ENCODE results near the gene MUCL3.

MUCL3 gene

DNA sequence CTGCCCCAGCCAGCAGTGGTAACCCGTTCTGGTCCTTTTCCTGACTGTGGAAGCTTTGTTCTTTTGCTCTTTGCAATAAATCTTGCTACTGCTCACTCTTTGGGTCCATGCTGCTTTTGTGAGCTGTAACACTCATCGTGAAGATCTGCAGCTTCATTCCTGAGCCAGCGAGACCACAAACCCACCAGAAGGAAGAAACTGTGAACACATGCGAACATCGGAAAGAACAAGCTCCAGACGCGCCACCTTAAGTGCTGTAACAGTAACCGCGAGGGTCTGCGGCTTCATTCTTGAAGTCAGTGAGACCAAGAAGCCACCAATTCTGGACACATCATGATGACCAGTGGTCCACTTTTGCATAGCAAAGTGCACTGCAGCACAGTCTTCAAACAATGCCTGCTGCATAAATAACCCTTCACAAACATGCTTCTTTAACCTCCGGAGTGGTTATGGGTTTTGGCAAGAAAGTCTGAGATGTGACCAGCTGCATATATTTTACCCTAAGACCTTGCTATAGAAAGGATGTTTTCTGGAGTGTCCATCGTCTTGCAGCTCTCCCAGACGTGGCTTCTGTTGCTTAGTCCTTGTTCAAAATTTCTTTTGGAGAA, 60.6 kb downstream of the MUCL3 start:
- WGBS, 2 experiments (ENCODE audit: insufficient coverage in 2 of 2) = 91 to 97% methylated on average over 11 to 12 of the region's 13 CpGs
- Histone ChIP-seq H3K27ac (ENCODE audit: low read depth, low read length, severe bottlenecking) (no peak overlapping the region), H3K4me1 (ENCODE audit: control insufficient read depth, insufficient read depth, low read length, poor library complexity, severe bottlenecking) (no peaks in the 10 kb centered on the region), H3K36me3 (ENCODE audit: control insufficient read depth, insufficient read depth, low read length) (no peaks in the 10 kb centered on the region), H3K4me3 (ENCODE audit: extremely low read depth, insufficient read depth, low read length, poor library complexity, severe bottlenecking) (no peak overlapping the region), H3K9me3 (ENCODE audit: control insufficient read depth, low read length) (no peaks in the 10 kb centered on the region)

DNA sequence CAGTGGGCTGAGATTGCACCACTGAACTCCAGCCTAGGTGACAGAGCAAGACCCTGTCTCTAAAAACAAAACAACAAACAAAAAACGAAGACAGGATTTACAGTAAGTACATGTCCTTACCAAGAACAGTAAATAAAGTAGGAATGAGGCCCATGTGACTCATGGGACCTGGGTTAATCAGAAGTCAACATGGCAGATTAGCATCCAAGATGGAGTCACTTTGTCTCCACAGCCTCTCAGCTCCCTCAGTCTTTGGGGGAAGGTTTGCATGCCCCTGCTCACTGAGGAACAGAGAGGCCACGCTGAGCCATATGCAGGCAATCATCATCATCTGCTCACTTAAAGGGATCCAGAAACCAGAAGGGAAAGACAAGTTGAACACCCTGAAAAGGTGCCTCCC, 61.7 kb downstream of the MUCL3 start:
- Histone ChIP-seq H3K4me3 (ENCODE audit: extremely low read depth, insufficient read depth, low read length, poor library complexity, severe bottlenecking) (no peak overlapping the region), H3K4me1 (ENCODE audit: control insufficient read depth, insufficient read depth, low read length, poor library complexity, severe bottlenecking) (peaks cover 4% of the 10 kb centered on the region), H3K27ac (ENCODE audit: low read depth, low read length, severe bottlenecking) (no peak overlapping the region), H3K9me3 (ENCODE audit: control insufficient read depth, low read length) (no peaks in the 10 kb centered on the region), H3K36me3 (ENCODE audit: control insufficient read depth, insufficient read depth, low read length) (no peaks in the 10 kb centered on the region)
- WGBS, 2 experiments (ENCODE audit: insufficient coverage in 2 of 2) = 85% methylated on average over 2 of the region's 2 CpGs; no CpG with 5 or more reads in 1 of the 2 experiments

All from mesodermal cell (in vitro differentiated cells).